Measurements from ENCODE around the gene SYT1.

SYT1 gene

DNA sequence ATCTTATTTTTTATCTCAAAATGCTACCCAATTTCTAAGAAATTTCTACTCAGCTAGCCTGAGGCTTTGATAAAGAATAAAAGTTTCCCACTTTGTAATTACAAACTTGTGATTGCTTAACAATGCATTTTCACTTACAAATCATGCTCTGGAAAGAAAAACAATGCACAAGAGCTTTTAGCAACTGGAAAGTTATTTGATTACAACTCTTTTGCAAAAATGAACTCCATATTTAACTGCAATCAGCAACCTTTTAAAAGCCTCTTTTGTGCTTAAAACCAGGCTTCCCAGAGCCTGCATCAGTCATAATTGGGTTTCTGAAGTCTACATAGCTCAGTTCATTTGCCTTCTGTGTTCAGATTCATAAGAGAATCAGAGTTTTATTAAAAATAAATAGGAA, 431.0 kb downstream of the SYT1 start:
- no peak for DNase-seq (ENCODE audit: low spot score)

DNA sequence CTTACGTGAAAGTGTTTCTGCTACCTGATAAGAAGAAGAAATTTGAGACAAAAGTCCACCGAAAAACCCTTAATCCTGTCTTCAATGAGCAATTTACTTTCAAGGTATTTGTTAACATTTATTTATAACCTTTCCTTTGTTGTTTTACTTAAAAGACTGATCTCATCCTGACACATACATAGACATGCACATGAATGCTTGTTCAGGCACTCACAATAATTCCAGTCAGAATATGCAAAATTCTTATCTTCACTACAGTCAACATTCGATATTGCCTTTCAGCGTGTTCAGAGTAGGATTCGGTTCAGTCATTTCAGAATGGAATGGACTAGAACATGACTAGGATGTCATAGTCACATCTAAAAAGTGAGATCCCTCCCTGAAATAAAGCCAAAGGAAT, 431.6 kb downstream of the SYT1 start:
- DNase-seq (ENCODE audit: low spot score): no peak

DNA sequence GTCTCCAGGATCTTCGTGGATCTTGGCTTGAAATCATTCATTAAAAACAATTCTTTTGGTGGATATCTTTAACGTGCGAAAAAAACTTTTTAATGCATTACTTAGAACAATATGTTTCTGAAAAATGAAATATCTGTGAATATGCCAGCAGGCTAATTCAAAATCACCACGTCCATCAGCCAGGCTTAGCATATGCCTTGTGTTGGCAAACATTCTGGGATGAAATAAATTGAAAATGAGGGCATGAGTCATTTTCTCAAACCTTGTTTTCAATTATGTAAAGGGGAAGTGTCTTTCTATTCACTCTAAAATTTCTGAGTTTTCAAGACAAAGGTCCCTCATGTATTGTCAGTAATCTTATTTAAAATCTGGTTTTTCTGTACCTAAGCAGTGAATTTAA, 432.3 kb downstream of the SYT1 start:
- no peak for DNase-seq (ENCODE audit: low spot score)

DNA sequence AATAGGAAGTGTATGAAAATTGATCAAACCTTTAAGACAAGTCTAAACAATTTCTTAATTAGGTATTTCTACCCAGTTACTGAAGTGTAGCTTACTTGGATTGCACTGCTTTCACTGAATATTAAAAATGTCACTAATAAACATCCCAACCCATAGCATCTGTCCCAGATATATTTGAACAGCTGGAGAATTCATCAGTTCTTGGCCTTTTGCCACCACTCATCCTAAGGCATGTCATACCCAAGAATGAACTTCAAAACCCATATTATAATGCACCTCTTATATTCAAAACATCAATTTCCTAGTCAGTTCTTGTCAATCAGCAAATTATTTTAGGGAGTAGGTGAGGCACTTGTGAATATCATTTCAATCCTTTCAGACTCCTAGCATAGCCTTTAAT, 433.9 kb downstream of the SYT1 start:
- DNase-seq (ENCODE audit: low spot score): no peak

DNA sequence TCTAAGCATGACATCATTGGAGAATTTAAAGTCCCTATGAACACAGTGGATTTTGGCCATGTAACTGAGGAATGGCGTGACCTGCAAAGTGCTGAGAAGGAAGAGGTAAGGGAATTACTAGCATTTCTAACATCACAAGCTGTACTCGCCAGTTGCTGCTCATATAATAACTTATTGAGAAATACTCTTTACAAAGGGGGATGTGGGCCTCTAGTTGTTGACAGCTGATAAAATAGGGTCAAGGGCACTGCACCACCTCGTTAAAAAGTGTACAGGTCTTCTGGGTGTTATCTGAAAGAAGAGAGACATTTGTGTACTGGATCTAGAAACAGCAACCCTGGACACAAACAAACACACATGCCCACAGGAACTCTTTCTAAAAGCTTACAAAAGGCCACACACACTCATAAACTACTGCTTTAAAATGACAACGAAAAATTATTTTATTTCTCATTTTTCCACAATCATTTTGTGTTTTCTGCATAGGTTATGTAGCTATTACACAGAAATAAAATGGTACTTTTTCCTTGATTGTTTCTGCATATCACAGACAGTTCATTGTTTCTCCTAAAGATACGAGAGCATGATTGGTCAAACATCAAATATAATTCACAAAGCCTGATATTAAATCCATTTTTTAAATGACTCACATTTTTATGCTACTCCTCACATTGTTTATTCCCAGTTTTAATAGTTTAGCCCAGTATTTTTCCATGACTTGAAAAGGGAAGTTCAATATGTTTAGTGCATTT, 435.0 kb downstream of the SYT1 start:
- DNase-seq (ENCODE audit: low spot score): no peak

DNA sequence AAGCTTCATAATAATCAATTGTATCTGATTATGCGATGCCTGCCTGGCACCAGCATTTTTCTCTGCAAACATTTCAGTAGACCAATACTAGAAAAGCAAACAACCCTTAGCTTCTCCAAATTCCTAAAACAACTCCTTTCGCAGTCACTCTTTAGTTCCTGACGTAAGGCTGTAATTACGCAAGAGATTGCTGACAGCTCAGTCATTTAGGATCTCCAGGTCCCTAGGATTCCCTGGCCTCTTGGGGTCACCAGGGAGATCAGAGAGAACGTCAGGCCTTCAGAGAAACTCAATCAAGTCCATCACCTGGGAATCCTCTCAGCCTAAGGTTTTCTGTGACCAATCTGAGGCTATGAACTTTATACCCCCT, 435.6 kb downstream of the SYT1 start:
- DNase-seq (ENCODE audit: low spot score): no peak

DNA sequence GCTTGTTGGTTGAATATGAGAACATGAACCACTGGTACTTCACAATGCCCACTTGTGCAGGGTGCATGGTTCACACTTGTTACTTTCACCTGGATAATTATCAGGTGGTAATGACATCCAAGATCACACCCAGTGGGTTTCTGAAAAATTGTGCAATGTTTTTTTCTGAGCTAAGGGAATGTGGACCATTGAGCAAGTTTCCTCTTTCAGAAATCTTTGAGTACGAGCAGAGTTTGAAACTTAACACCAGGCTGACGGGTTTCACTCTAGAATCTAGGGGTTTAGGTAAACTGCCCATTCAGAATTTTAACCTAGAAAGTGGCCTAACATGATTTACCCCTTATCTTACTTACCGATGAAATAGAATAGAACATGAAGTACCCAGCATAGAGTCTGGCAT, 436.6 kb downstream of the SYT1 start:
- DNase-seq (ENCODE audit: low spot score): no peak

DNA sequence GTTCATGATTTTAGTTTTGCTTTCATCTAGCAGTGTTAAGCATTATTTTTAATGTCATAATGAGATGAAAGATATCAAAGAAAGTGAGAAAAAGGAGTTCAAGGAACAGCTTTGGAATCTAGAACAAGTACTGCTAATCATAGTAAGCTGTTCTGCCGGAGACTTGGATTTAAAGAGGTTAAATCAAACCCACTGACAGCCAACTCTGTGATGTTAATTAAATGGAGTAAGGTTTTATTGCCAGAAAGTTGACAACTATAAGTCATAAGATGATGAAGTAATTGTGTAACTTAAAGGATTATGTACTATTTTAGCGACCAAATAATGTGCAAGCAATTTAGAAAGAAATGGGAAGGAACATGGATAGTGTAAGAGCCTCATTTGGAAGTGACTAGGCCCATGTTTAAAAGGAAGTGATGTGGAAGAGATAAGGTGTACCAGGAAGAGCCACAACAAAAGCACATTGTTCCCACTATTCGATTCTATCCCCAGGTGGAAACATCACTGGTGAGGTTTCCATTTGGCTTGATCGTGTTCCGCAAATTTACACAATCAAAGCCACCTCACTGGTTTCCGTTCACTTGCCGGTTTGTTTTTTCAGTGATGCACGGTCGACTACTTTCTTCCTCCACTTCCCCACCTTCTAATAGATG, 437.7 kb downstream of the SYT1 start:
- DNase-seq (ENCODE audit: low spot score): no peak

DNA sequence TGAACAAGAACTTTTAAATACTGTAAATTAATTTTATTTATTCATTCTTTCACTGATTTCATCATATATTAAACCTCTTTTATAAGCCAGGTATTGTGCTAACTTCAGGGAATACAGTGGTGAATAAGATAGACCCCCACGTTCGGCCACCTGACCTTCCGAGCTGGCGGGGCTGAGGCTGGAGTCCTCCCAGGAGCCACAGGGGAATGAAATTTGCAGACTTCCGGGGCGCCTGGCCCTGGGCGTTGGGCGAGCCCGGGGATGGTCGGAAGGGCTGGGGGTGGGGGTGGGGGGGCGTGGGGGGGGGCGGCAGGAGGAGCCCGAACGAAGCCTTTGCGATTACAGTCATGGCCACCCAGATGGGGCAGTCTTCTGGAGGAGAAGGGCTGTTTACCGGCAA, 442.8 kb downstream of the SYT1 start:
- no peak for DNase-seq (ENCODE audit: low spot score)

DNA sequence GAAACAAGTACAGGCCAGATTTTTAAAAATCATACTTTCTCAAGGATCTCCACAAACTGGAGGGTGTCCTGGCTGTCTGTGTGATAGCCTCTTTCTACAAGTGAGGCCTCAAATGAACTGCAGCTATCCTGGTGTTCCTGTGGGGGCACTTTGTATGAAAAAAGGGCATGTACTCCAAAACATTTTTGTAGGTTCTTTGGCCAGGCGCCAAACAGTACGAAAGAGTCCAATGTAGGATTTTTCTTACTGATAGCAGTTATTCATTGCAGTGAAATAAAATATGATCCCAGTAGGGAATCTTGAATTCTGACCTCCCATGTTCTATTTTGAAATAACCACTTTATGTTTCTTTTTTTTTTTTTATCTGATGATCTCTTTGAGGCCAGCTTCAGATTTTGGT, 444.5 kb downstream of the SYT1 start:
- no peak for DNase-seq (ENCODE audit: low spot score)

DNA sequence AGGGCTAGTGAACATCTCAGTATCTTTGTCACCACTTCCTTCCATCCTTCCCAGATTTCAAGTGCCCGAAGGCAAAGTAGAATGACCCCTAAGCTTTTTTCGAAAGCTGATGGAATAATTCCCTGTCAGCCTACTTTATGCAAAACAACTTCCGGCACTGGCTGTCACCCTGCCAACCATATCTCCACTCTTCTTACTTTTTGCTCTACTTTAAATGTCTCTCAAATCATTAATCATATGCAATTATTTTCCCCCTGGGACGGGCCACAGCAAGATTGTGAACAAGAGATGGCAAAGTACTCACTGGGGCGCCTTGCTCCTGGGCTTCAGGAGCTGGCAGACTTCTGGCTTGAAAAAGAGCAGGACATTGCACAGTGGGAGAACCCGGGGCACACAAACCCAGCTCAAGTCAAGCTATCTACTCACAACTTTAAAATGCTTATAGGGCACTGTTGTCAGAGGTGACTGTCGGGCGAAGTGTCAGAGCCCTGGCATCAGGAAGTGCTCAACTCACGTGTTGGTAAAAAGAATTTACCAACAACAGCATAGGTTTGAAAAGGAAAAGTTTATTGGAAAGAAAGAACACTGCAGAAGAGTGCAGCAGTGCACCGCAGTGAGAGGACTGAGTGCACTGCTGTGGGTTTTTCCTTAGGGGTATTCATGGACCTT, 452.7 kb downstream of the SYT1 start:
- no peak for DNase-seq (ENCODE audit: low spot score)

DNA sequence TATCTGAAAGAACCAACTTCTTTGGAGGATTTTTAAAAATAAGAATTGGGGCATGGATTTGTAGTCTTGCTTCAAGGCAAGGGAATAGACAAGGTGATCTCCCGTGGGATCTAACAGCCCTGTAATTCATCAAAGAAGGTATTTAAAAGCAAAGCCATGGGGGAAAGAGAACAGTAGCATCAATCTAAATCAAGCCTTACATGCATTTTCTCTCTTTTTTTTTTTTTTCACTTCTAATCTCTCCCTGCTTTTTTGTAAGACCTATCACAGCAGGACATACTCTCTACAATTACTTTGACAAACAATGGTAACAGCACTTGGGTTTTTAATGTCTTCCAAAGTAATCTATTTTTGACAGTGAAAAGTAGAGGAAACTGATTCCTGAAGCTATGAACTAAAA, 458.3 kb downstream of the SYT1 start:
- DNase-seq (ENCODE audit: low spot score): no peak

DNA sequence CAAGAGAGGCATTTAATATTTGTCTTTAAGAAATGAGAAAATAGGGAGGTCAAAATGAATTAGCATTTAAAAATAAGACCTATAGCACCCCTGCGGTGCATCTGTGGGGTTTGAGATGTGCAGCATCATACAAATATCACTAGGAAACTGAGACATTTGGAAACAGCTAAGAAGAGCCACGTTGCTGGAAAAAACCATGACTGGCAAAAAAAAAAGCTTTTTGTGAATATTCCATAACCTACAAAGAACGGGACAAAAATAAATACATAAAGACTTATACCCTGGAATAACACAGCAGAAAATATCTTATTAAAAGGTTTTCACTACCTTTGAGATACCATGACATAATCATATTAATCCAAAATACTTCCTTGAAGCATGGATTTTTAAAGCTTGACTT, 460.0 kb downstream of the SYT1 start:
- DNase-seq (ENCODE audit: low spot score): no peak

DNA sequence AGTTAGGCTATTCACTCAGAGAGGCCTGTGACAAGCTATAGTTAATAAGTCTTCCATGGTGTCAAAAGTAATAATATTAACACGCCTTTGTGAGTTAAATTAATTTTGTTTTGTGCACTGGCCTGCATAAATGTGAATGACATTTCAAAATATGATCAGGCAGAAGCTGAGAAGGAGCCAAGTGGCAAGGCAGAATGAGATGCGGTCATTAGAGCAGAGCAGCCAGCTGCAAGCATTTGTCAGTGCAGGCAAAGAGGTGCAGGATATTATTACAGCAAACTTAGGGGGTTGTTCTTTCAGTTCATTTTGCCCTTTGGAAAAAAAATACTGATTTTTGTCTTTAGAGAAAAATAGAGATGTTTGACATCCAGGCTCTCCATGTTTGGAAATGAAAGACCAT, 461.6 kb downstream of the SYT1 start:
- DNase-seq (ENCODE audit: low spot score): no peak

DNA sequence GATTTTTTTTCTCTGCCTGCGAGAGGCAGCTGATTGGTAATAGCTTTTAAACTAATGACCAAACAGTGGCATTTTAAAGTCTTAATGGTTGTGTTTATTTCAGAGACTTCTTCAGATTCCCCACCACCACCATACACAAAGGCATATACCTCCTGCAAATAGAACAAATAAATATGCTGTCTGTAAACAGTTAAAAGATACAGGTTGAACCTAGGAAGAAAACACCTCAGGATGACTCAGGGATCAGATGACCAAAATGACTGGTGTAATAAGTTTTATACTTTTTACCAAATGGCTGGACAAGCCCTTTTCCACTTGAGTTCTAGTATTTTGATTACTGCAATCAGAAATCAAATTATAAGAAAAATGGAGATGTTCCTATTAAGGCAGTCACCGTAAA, 462.1 kb downstream of the SYT1 start:
- no peak for DNase-seq (ENCODE audit: low spot score)

DNA sequence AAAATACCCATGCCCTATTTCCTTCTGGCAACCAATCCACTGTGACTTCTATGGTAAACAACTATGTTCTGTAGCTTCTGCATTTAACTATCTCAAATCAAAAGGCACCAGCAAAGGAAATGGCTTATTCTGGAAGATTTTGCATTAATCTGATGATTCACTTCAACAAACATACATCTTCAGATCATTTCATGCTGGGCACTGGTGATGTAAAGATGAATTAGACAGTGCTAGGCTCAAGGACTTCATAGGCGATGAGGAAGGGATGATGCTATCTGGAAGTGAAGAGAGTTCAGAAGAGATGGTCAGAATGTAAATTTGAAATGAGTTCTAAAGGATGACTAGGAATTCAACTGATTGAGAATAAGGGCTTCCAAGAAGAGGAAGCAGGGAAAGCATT, 462.9 kb downstream of the SYT1 start:
- DNase-seq (ENCODE audit: low spot score): no peak

DNA sequence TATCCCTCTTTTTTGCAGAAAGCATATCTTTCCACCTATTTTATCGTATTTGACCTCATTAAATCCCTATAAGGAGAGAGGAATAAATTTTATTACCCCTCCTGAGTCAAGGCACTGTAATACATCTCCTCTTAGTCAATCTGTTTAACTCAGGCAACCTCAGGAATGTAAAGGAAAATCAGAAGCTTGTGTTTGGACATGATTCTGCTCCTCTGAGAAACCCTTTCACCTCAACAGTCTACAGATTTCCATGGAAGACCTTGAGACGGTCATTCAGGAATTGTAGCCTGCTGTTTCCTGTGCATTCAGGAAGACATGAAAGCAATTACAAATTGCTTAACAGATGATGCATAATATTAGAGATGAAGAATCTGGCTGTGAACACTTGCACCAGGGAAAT, 465.4 kb downstream of the SYT1 start:
- DNase-seq (ENCODE audit: low spot score): no peak

DNA sequence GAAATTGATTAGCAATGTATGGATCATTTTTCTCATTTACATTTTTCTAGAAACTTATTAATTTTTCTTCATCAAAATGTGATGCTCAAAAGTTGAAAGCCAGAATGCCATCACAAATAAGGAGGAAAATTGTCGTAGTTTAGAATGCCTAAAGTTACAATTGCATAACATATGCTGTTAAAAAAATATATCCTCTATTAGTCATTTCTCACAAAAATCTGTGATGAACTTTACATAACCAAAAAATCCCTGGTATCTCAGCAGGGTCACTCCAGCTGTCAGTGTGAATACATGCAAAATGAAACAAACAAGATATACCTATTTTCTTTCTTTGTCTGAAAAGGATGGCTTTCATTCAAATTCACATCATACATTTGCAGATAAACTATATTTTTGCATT, 467.3 kb downstream of the SYT1 start:
- no peak for DNase-seq (ENCODE audit: low spot score)

DNA sequence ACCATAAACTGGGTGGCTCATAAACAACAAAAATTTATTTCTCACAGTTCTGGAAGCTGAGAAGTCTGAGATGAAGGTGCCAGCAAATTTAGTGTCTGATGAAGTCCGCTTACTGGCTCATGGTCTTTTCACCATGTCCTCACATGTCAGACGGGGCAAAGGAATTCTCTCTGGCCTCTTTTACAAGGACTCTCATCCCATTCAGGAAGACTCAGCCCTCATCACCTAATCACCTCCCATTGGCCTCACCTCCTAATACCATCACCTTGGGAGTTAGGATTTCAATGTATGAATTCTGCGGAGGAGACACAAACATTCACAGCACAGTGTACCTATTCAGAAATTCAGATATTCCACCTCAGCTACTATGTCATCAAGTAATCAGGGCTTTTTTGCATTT, 468.6 kb downstream of the SYT1 start:
- DNase-seq (ENCODE audit: low spot score): no peak

DNA sequence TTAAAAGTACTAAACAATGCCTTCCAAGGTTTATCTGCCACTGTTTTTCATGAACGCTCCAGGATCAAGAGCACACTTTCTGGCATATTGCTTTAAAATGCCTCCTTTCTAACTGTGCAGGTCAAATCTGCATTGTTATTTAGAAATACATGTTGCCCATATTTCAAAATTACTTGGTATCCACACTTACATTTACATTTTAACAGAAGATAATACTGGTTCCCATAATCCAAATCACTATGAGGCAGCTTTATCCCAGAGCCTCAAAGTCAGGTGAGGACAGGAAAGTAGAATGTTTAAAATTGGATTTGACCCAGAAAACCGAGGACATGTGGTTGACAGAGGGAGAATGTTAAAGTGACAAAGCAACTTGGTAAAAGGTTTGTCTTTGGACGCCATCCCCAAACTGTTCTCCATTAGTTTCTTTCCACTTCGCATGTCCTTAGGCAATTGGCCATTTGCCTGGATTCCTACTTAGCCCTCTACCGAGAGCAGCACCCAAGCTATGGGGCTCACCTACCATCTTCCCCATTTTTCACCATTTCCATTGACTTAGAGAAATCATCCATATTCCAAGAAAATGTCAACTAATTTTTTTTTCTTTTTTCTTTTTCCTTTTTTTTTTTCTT, 473.2 kb downstream of the SYT1 start:
- DNase-seq (ENCODE audit: low spot score): no peak

DNA sequence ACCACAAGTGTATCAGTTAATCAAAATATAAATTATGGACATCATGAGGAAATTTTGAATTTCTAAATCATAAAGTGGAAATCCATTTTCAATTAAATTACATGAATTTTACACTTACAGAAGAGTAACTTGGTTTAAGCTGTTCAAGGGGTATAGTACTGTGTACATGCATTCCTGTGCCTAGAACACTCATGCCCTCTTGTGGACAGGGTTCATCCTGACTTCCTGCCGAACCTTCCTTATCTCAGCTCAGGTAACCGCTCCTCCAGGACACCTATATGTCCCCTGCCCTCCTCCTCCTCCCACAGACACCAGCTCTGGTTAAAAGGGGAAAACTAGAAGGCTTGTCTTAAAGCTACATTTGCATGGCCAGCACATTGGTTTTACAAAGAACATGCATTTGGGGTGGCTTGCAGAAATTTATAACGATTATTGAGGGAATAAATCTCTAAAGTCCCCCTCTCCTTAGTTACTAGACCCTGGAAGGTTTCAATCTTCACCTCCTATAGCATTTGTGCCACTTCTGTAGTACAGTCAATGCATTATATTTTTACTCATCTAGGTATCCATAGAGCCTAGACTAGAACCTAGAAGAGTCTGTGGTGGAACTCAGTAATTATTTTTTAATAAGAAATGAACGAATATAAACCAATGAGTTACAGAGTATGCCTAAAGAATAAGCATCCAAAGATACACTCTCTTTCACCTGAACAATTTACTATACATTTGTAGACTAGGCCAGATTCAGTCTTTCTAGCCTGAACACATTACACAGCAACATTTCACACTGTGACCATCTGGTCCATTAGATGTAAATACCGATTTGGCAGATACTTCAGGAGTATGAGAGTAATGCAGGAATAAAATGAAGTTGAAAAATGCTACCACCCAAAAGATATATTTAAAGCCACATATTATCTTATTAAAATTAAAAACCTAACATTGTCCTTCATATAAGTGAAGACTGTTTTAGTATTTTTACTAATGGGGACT, 480.6 kb downstream of the SYT1 start:
- no peak for DNase-seq (ENCODE audit: low spot score)

DNA sequence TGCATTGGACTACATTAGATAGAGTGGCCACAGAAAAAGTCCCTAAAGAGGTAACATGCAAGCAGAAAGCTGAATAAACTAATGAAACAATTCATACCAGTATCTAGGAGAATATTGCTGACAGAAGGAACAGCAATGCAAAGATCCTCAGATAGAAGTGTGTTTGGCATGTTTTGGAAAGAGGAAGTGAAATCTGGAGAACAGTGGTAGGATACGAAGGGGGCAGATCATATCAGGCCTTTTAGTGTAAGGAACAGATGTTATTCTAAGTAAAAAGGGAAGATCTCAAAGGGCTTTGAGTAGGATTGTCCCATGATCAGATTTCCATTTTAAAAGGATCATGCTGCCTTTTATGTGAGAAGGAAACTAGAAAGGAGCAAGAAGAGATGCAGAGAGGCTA, 483.3 kb downstream of the SYT1 start:
- DNase-seq (ENCODE audit: low spot score): no peak
